GM18951 (cell line): Measurements from ENCODE around the gene KCNH1.

Source experiments
- POLR2A ChIP-seq: IDR thresholded peaks from 4 replicates; pipeline ENCODE4 v1.6.1; 2011; ENCODE audit warnings: mild to moderate bottlenecking; ENCODE audit not compliant: insufficient read length, insufficient read depth; ENCODE audit errors: extremely low read depth
- in situ Hi-C: fragments of 300-500 bp; cut with MboI; formaldehyde crosslinking; loops from one replicate; pipeline ENCODE4 v1.12.0; 2022; ENCODE audit warnings: low sequenced_read_pairs, mixed read lengths, inconsistent platforms; ENCODE audit not compliant: unreplicated experiment

The KCNH1 gene

GRCh38 chr1:210949489-210949888 is 184.5 kb downstream of the KCNH1 start:
- TF ChIP-seq POLR2A, result no peak
- in situ Hi-C loops, result no loop called here

- in situ Hi-C loops, result no loop called here
- no peak for TF ChIP-seq POLR2A
Measured at GRCh38 chr1:210949039-210949438, 184.9 kb downstream of the KCNH1 start.

GRCh38 chr1:210944252-210944651 is 189.7 kb downstream of the KCNH1 start:
- no peak for TF ChIP-seq POLR2A
- in situ Hi-C loops, result no loop called here

- in situ Hi-C loops, result no loop called here
- TF ChIP-seq POLR2A, result no peak
Measured at GRCh38 chr1:210942513-210942912, 191.4 kb downstream of the KCNH1 start.

- in situ Hi-C loops, result no loop called here
- TF ChIP-seq POLR2A, result no peak
Measured at GRCh38 chr1:210940081-210940617, 193.8 kb downstream of the KCNH1 start.

GRCh38 chr1:210938416-210938925 is 195.5 kb downstream of the KCNH1 start:
- TF ChIP-seq POLR2A, result no peak
- in situ Hi-C loops, result no loop called here

GRCh38 chr1:210937846-210938245 is 196.1 kb downstream of the KCNH1 start:
- in situ Hi-C loops, result no loop called here
- TF ChIP-seq POLR2A, result no peak

- in situ Hi-C loops, result no loop called here
- no peak for TF ChIP-seq POLR2A
Measured at GRCh38 chr1:210935905-210936304, 198.0 kb downstream of the KCNH1 start.

GRCh38 chr1:210932104-210932503 is 201.8 kb downstream of the KCNH1 start:
- in situ Hi-C loops, result no loop called here
- no peak for TF ChIP-seq POLR2A

- in situ Hi-C loops, result no loop called here
Measured at GRCh38 chr1:210922666-210923065, 211.3 kb downstream of the KCNH1 start.

GRCh38 chr1:210920716-210921694 is 212.9 kb downstream of the KCNH1 start:
- no peak for TF ChIP-seq POLR2A
- in situ Hi-C loops, result no loop called here

More at GRCh38 chr1:210922666-210923065, 211.3 kb downstream of the KCNH1 start:
- no peak for TF ChIP-seq POLR2A

GRCh38 chr1:210920258-210920657 is 213.7 kb downstream of the KCNH1 start:
- no peak for TF ChIP-seq POLR2A

GRCh38 chr1:210918893-210919292 is 215.1 kb downstream of the KCNH1 start:
- TF ChIP-seq POLR2A, result no peak
- in situ Hi-C loops, result no loop called here

More at GRCh38 chr1:210920258-210920657, 213.7 kb downstream of the KCNH1 start:
- in situ Hi-C loops, result no loop called here
